HepG2 (cell line): ENCODE results near the gene ITIH3. TPM values are rescaled to one million over a fixed set of nuclear protein-coding genes. Genes with fewer than 3 reads are reported as not detected.
A peak's percentile ranks its signal among the peaks of the same experiment; 100 is the strongest.

ENCODE experiments used
- ARID4A ChIP-seq: sonication (generic); formaldehyde crosslinking; IDR thresholded peaks from 2 replicates; pipeline ENCODE4 v1.5.0; 2020; ENCODE audit warnings: mild to moderate bottlenecking, missing genetic modification reagents, borderline replicate concordance
- CHD2 ChIP-seq: IDR thresholded peaks from 2 replicates; pipeline ENCODE4 v1.6.1; 2011; ENCODE audit warnings: low read depth, low read length, improper control_type of control experiment
- EEA1 ChIP-seq: sonication (generic); formaldehyde crosslinking; IDR thresholded peaks from 2 replicates; pipeline ENCODE4 v1.5.1; 2020; ENCODE audit warnings: mild to moderate bottlenecking, missing genetic modification reagents, borderline replicate concordance
- IRF9 ChIP-seq: sonication (generic); formaldehyde crosslinking; IDR thresholded peaks from 2 replicates; pipeline ENCODE4 v1.8.0; 2022; ENCODE audit warnings: missing genetic modification reagents, mild to moderate bottlenecking, borderline replicate concordance
- PAWR ChIP-seq: sonication (generic); formaldehyde crosslinking; IDR thresholded peaks from 2 replicates; pipeline ENCODE4 v1.4.0; 2020; ENCODE audit warnings: missing genetic modification reagents, mild to moderate bottlenecking, borderline replicate concordance
- PAXIP1 ChIP-seq: sonication (generic); formaldehyde crosslinking; conservative IDR thresholded peaks from 2 replicates; pipeline ENCODE4 v1.4.0; 2020; ENCODE audit warnings: mild to moderate bottlenecking, missing genetic modification reagents, moderate library complexity
- TAF1 ChIP-seq: sonication (generic); formaldehyde crosslinking; IDR thresholded peaks from 2 replicates; pipeline ENCODE4 v1.4.0; 2020; ENCODE audit warnings: missing genetic modification reagents
- THYN1 ChIP-seq: sonication (generic); formaldehyde crosslinking; IDR thresholded peaks from 2 replicates; pipeline ENCODE4 v1.8.1; 2023; ENCODE audit warnings: low read depth, mild to moderate bottlenecking, moderate library complexity, missing genetic modification reagents, borderline replicate concordance
- ZBTB10 ChIP-seq: sonication (generic); formaldehyde crosslinking; IDR thresholded peaks from 2 replicates; pipeline ENCODE4 v1.4.0; 2020; ENCODE audit warnings: missing genetic modification reagents, borderline replicate concordance
- ZMAT5 ChIP-seq: sonication (generic); formaldehyde crosslinking; IDR thresholded peaks from 2 replicates; pipeline ENCODE4 v1.5.0; 2020; ENCODE audit warnings: mild to moderate bottlenecking, low read depth, missing genetic modification reagents, borderline replicate concordance
- ZNF616 ChIP-seq: sonication (generic); formaldehyde crosslinking; IDR thresholded peaks from 2 replicates; pipeline ENCODE4 v1.5.0; 2020; ENCODE audit warnings: low read depth, mild to moderate bottlenecking, missing genetic modification reagents
- ZNF644 ChIP-seq: IDR thresholded peaks from 2 replicates; pipeline ENCODE4 v1.6.1; 2016; ENCODE audit warnings: low read depth
- ZNF652 ChIP-seq: IDR thresholded peaks from 2 replicates; pipeline ENCODE4 v1.6.1; 2016; ENCODE audit warnings: low read depth, borderline replicate concordance
- ZNF761 ChIP-seq: sonication (generic); formaldehyde crosslinking; conservative IDR thresholded peaks from 2 replicates; pipeline ENCODE4 v1.4.0; 2020; ENCODE audit warnings: mild to moderate bottlenecking, missing genetic modification reagents
- ZNF777 ChIP-seq: sonication (generic); formaldehyde crosslinking; IDR thresholded peaks from 2 replicates; pipeline ENCODE4 v1.4.0; 2020; ENCODE audit warnings: missing genetic modification reagents
- polyA plus RNA-seq, 8 experiments: library from polyadenylated mRNA; depleted of rRNA in 3 of 8; stranded (reverse) in 7 of 8; unstranded in 1 of 8; fragments of >200 nt; fragmentation: Illumina TruSeq in 4 of 8; extraction: Trizol in 4 of 8; gene quantifications; 2 replicates each; pipeline versions ENCODE4 v1.2.1 to v1.2.3, GENCODE V29; 2011 to 2016; ENCODE audit warnings: low read depth in 4 of 8, missing spikeins in 1 of 8, mixed read lengths in 1 of 8; ENCODE audit not compliant: insufficient read depth in 1 of 8
- total RNA-seq, 5 experiments: library from RNA; depleted of rRNA; stranded (reverse); fragments of >200 nt; fragmentation: Illumina TruSeq; extraction: Trizol; gene quantifications; 2 replicates each; pipeline ENCODE4 v1.2.3, GENCODE V29; 2016; ENCODE audit warnings: low read depth in 1 of 5

Gene ITIH3
- total and polyA plus RNA-seq, 2 of the 13 experiments (the other 11 are each of a cell fraction or from before 2014, with no cell fraction given), result 105 to 632 TPM

- TF ChIP-seq EEA1 (CRISPR knock-in tag), result no peak
- TF ChIP-seq ZMAT5 (CRISPR knock-in tag), result no peak
- no peak for TF ChIP-seq TAF1
- no peak for TF ChIP-seq THYN1 (CRISPR knock-in tag)
- no peak; the same call in 1 of the 2 replicates for TF ChIP-seq CHD2
- TF ChIP-seq ZNF652 (CRISPR knock-in tag), result no peak; the same call in 1 of the 2 replicates
- TF ChIP-seq ZNF761 (CRISPR knock-in tag), result no peak; the same call in 1 of the 2 replicates
- peak; percentile 53; the same call in 1 of the 2 replicates for TF ChIP-seq ZNF644 (CRISPR knock-in tag)
- TF ChIP-seq PAWR (CRISPR knock-in tag), result no peak
- TF ChIP-seq ZBTB10 (CRISPR knock-in tag), result peak; percentile 92
- TF ChIP-seq PAXIP1 (CRISPR knock-in tag), result peak; percentile 100
- peak; percentile 80 for TF ChIP-seq ARID4A (CRISPR knock-in tag)
- no peak; the same call in 1 of the 2 replicates for TF ChIP-seq ZNF777 (CRISPR knock-in tag)
- 0 out of 2 replicates have a peak, but pooled peaks have one; percentile 57 for TF ChIP-seq IRF9
- no peak for TF ChIP-seq ZNF616 (CRISPR knock-in tag)
Measured at GRCh38 chr3:52774901-52775864, 19.4 kb upstream of the ITIH3 start (continued).
